Measurements from ENCODE around the gene MCTP1.

GRCh38 chr5:94788527-94788926 is 496.4 kb downstream of the MCTP1 start:
- TF ChIP-seq EZH2 (IDR thresholded peaks at IDR 0.05; ENCODE audit: borderline replicate concordance, insufficient read depth, low read length, poor library complexity, severe bottlenecking) (no peak), CTCF (IDR thresholded peaks at IDR 0.05; ENCODE audit: poor library complexity, severe bottlenecking) (no peak), POLR2AphosphoS5 (IDR thresholded peaks at IDR 0.05) (no peak), TAF1 (IDR thresholded peaks at IDR 0.05; ENCODE audit: low read depth) (no peak), MXI1 (conservative IDR thresholded peaks at IDR 0.05; ENCODE audit: poor library complexity, severe bottlenecking) (no peak), EP300 (conservative IDR thresholded peaks at IDR 0.05; ENCODE audit: poor library complexity, severe bottlenecking) (no peak)
- TF ChIP-seq, protein P1, sequence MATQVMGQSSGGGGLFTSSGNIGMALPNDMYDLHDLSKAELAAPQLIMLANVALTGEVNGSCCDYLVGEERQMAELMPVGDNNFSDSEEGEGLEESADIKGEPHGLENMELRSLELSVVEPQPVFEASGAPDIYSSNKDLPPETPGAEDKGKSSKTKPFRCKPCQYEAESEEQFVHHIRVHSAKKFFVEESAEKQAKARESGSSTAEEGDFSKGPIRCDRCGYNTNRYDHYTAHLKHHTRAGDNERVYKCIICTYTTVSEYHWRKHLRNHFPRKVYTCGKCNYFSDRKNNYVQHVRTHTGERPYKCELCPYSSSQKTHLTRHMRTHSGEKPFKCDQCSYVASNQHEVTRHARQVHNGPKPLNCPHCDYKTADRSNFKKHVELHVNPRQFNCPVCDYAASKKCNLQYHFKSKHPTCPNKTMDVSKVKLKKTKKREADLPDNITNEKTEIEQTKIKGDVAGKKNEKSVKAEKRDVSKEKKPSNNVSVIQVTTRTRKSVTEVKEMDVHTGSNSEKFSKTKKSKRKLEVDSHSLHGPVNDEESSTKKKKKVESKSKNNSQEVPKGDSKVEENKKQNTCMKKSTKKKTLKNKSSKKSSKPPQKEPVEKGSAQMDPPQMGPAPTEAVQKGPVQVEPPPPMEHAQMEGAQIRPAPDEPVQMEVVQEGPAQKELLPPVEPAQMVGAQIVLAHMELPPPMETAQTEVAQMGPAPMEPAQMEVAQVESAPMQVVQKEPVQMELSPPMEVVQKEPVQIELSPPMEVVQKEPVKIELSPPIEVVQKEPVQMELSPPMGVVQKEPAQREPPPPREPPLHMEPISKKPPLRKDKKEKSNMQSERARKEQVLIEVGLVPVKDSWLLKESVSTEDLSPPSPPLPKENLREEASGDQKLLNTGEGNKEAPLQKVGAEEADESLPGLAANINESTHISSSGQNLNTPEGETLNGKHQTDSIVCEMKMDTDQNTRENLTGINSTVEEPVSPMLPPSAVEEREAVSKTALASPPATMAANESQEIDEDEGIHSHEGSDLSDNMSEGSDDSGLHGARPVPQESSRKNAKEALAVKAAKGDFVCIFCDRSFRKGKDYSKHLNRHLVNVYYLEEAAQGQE (IDR thresholded peaks at IDR 0.05; ENCODE audit: borderline replicate concordance), result no peak

Measured in neural cell (in vitro differentiated cells).